LNCAP (cell line): Measurements from ENCODE around the gene RPTOR.

Experiments used
- TF ChIP-seq, protein P1 (sequence below): fragments of 450-650 bp; IDR thresholded peaks from 2 replicates; pipeline ENCODE4 v1.5.1; 2017; ENCODE audit warnings: mild to moderate bottlenecking

RPTOR gene

DNA sequence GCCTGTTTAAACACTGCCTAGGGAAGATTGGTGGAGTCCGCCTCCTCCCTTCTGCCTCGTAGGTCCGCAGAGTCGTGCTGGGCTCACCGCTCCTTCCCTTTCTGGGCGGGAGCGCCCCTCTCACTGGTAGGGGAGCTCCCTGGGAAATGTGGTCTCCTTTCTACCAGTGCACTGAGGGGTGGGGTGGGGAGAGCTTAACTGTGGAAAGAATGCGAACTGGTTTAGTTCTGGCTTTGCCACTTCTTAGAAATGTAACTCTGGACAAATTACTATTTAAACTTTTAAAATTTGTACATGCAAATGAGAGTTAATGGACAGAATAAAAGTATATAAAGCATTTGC, 105.7 kb downstream of the RPTOR start:
- TF ChIP-seq, protein P1, sequence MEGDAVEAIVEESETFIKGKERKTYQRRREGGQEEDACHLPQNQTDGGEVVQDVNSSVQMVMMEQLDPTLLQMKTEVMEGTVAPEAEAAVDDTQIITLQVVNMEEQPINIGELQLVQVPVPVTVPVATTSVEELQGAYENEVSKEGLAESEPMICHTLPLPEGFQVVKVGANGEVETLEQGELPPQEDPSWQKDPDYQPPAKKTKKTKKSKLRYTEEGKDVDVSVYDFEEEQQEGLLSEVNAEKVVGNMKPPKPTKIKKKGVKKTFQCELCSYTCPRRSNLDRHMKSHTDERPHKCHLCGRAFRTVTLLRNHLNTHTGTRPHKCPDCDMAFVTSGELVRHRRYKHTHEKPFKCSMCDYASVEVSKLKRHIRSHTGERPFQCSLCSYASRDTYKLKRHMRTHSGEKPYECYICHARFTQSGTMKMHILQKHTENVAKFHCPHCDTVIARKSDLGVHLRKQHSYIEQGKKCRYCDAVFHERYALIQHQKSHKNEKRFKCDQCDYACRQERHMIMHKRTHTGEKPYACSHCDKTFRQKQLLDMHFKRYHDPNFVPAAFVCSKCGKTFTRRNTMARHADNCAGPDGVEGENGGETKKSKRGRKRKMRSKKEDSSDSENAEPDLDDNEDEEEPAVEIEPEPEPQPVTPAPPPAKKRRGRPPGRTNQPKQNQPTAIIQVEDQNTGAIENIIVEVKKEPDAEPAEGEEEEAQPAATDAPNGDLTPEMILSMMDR, result no peak

DNA sequence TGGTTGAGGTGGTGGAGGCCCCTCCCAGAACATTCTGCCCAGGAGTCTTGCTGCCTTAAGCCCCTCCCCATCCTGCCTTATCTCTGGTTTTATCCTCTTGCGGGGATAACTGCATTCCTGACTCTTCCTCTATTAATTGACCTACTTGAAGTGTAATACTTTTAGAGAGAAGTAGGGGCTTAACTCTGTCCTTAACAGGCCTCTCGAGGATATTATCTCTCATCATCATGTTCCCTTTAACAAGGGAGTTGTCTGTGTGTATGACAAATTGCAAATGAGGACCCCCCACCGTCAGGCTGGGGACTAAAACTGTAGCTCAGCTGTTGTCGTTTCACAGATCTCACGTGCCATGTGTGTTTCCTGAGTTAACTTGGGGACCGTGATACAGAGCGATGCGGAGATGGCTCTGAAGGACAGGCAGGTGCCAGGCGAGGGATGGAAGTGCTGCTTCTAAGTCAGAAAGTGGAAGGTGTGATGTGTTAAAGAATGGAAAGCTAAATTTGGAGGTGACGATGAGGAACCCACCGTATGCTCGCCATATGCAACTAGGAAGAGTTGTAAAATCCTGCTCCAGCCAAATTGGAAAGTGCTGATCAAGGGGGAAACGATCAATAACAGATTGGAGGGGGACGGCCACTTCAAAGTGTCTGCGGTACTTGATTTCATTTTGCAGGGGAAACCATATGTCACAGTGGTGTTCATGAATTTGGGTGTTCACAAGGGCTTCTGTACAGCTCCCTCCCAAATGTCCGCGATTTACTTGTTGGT, 106.3 kb downstream of the RPTOR start:
- TF ChIP-seq, protein P1, result no peak

DNA sequence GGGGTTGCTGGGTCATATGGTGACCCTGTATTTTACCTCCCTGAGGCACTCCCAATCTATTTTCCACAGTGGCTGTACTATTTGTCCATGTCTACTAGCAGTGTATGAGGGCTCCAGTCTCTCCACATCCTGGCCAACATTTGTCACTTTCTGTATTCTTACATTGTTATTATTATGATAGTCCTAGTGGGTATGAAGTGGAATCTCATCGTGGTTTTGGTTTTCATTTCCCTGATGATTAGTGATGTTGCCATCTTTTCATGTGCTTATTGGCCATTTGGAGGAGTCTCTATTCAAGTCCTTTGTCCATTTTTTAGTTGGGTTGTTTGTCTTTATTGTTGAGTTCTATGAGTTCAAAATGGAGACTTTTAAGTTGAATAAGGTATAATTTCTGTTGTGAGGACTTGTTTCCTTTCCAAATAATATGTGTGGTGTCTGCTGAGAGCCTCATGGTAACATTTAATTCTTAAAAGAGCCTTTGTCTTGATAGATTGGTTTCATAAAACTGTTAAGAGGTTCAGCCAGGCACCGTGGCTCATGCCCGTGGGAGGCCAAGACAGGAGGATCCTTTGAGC, 108.2 kb downstream of the RPTOR start:
- TF ChIP-seq, protein P1, result no peak

DNA sequence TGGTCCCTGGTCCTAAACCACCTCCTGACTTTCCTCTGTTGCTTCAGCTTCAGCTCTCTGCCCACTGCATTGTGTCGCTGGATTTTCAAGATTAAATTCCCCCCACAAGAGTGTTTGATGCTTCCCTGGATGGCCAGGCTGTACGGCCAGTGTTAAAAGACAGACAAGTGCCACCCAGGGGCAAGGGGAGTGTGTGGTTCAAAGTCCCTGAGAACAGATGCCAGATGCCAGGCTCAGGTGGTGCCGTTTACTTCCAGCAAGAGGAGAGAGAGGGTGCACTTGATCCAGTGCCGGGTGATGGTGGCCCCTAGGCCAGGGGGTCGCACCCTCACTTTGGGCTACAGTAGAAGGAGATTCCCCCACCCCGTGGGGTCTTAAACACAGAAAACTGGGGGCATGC, 109.2 kb downstream of the RPTOR start:
- TF ChIP-seq, protein P1, result no peak

DNA sequence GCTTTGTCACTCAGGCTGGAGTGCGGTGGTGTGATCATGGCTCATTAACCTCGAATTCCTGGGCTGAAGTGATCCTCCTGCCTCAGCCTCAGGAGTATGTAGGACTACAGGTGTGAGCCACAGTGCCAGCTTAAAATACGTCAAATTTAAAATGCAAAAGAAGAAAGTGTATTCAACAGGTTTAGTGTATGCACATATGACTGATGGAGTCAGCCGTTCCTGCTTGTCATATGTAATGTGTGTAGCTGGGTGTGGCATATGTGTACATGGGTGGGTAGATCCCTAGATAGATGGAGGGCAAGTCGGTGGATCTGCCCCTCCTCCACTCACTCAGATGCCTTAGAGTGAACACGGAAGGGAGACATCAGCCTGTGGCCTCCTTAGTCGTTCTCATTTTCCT, 111.0 kb downstream of the RPTOR start:
- TF ChIP-seq, protein P1, result no peak

DNA sequence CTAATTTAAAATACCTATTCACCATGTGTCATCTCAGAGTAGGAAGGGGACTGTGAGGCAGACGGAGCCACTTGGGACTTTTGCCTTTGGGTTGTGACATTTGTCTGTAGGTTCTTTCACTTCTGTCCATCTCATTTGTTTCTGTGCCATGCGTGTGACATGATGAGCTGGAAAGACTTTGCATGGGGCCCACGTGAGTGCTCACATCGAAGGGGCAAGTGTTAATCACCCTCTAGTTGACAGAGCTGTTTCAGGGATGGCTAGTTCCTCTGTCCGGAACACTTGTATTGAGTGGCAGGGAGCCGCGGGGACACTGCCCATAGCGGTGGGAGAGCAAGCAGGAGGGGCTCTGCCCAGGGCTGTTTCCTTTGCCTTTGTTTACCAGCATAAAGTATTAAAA, 112.0 kb downstream of the RPTOR start:
- TF ChIP-seq, protein P1, result no peak

DNA sequence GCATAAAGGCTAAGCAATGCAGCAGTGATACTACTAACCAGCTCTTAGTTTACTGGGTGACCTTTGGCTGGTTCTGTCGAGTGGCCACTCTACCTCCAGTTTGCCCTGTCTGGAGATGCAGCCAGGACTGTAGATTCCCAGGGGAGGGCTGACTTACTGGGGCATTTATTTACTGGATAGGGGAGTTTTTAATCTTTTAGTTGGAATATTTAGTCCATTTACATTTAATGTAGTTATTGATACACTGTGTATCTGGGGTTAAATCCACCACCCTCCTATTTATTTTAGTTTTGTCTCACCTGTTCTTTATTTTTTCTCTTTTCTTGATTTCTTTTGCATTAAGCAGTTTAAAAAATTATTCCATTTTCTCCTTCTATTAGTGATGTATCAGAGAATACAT, 112.9 kb downstream of the RPTOR start:
- TF ChIP-seq, protein P1, result no peak
